Measurements from ENCODE around the gene FAM170B.

The FAM170B gene

GRCh38 chr10:49118430-49119074, 15.3 kb downstream of the FAM170B start:
- no peak for DNase-seq

GRCh38 chr10:49117376-49118070, 16.3 kb downstream of the FAM170B start:
- DNase-seq: no peak

GRCh38 chr10:49116509-49117375, 17.1 kb downstream of the FAM170B start:
- DNase-seq: no peak

- no peak for DNase-seq
Observed at GRCh38 chr10:49115796-49116508, 17.9 kb downstream of the FAM170B start.

GRCh38 chr10:49115015-49115795, 18.6 kb downstream of the FAM170B start, which contains the start of gene VSTM4:
Gene VSTM4 (minus strand): TSS chr10:49115522. CDS start chr10:49115485, 37 bp downstream.
- DNase-seq: no peak

- no peak for DNase-seq
Observed at GRCh38 chr10:49114718-49115014, 19.2 kb downstream of the FAM170B start.

- no peak for DNase-seq
Observed at GRCh38 chr10:49113741-49114141, 20.1 kb downstream of the FAM170B start.

- DNase-seq: no peak
Observed at GRCh38 chr10:49112851-49113250, 21.0 kb downstream of the FAM170B start.

- DNase-seq: no peak
Observed at GRCh38 chr10:49112098-49112497, 21.7 kb downstream of the FAM170B start.

GRCh38 chr10:49111320-49111698, 22.5 kb downstream of the FAM170B start:
- DNase-seq: no peak

- no peak for DNase-seq
Observed at GRCh38 chr10:49110684-49111319, 23.0 kb downstream of the FAM170B start.

- no peak for DNase-seq
Observed at GRCh38 chr10:49109669-49110340, 24.0 kb downstream of the FAM170B start.

GRCh38 chr10:49108656-49109055, 25.2 kb downstream of the FAM170B start:
- DNase-seq: no peak

GRCh38 chr10:49107887-49108267, 25.9 kb downstream of the FAM170B start:
- DNase-seq: no peak

- no peak for DNase-seq
Observed at GRCh38 chr10:49107111-49107886, 26.5 kb downstream of the FAM170B start.

GRCh38 chr10:49106451-49106850, 27.4 kb downstream of the FAM170B start:
- no peak for DNase-seq

- DNase-seq: no peak
Observed at GRCh38 chr10:49105076-49105475, 28.7 kb downstream of the FAM170B start.

GRCh38 chr10:49104323-49104722, 29.5 kb downstream of the FAM170B start:
- DNase-seq: no peak

- no peak for DNase-seq
Observed at GRCh38 chr10:49103761-49104160, 30.1 kb downstream of the FAM170B start.

GRCh38 chr10:49099046-49099445, 34.8 kb downstream of the FAM170B start:
- no peak for DNase-seq
